Osteoblast (primary cell): ENCODE results near the gene ACTR2. TPM values are rescaled to one million over a fixed set of nuclear protein-coding genes. Genes with fewer than 3 reads are reported as not detected.
A peak's percentile ranks its signal among the peaks of the same experiment; 100 is the strongest.

ENCODE experiments used
- DNase-seq: peaks from one replicate; pipeline ENCODE4 v3.0.0; 2011; ENCODE audit warnings: low spot score, mixed read lengths; ENCODE audit not compliant: insufficient read length; ENCODE audit errors: missing footprints
- H2AFZ ChIP-seq: 2 replicates; pipeline ENCODE4 v1.6.0; 2011; ENCODE audit warnings: mild to moderate bottlenecking, low read length
- H3K27ac ChIP-seq: 2 replicates; pipeline ENCODE4 v1.5.1; 2011; ENCODE audit warnings: mild to moderate bottlenecking, low read depth, low read length, moderate library complexity
- H3K27me3 ChIP-seq: 2 replicates; pipeline ENCODE4 v1.6.0; 2012; ENCODE audit warnings: mild to moderate bottlenecking, control low read depth, inconsistent platforms, low read length, moderate library complexity; ENCODE audit not compliant: insufficient read depth
- H3K36me3 ChIP-seq: 2 replicates; pipeline ENCODE4 v1.5.1; 2011; ENCODE audit warnings: mild to moderate bottlenecking, low read length, control low read depth, moderate library complexity; ENCODE audit not compliant: insufficient read depth
- H3K4me1 ChIP-seq: 2 replicates; pipeline ENCODE4 v1.5.1; 2011; ENCODE audit warnings: mild to moderate bottlenecking, low read length, control low read depth, moderate library complexity; ENCODE audit not compliant: insufficient read depth
- H3K4me2 ChIP-seq: 2 replicates; pipeline ENCODE4 v1.6.0; 2011; ENCODE audit warnings: mild to moderate bottlenecking, low read length; ENCODE audit not compliant: insufficient read depth
- H3K4me3 ChIP-seq: fragments of 200-600 bp; sonication (generic); 3 replicates; pipeline ENCODE4 v1.5.1; 2012; ENCODE audit warnings: mild to moderate bottlenecking, low read length, inconsistent platforms; ENCODE audit not compliant: insufficient read depth
- H3K79me2 ChIP-seq: 2 replicates; pipeline ENCODE4 v1.6.0; 2012; ENCODE audit warnings: mild to moderate bottlenecking, low read length, control low read depth, inconsistent platforms; ENCODE audit not compliant: insufficient read depth
- H3K9me3 ChIP-seq: 2 replicates; pipeline ENCODE4 v1.5.1; 2011; ENCODE audit warnings: low read depth, low read length, control low read depth
- H4K20me1 ChIP-seq: 2 replicates; pipeline ENCODE4 v1.6.0; 2012; ENCODE audit warnings: mild to moderate bottlenecking, low read length, control low read depth; ENCODE audit not compliant: insufficient read depth
- CTCF ChIP-seq: IDR thresholded peaks from 2 replicates; pipeline ENCODE4 v1.5.1; 2011; ENCODE audit warnings: mild to moderate bottlenecking, low read depth, low read length, moderate library complexity; ENCODE audit errors: extremely low read depth
- total RNA-seq: library from RNA; depleted of rRNA; stranded (reverse); fragments of >200 nt; gene quantifications from 2 replicates; pipeline ENCODE4 v1.2.3, GENCODE V29; 2012

The ACTR2 gene
- total RNA-seq, 1 donor = 110 TPM

- no peak overlapping the region for H3K4me3 ChIP-seq
- TF ChIP-seq CTCF = no peak
- H3K4me1 ChIP-seq = peaks cover 18% of the 10 kb centered on the region
- no peak overlapping the region for H2AFZ ChIP-seq
- H4K20me1 ChIP-seq = peaks cover 13% of the 10 kb centered on the region
- H3K9me3 ChIP-seq = no peaks in the 10 kb centered on the region
- no peak overlapping the region for H3K4me2 ChIP-seq
- H3K36me3 ChIP-seq = peaks cover 10% of the 10 kb centered on the region
- no peaks in the 10 kb centered on the region for H3K27me3 ChIP-seq
- no peaks in the 10 kb centered on the region for H3K79me2 ChIP-seq
- no peak for DNase-seq
- H3K27ac ChIP-seq = no peak overlapping the region
Observed at GRCh38 chr2:65277118-65277517, 49.5 kb downstream of the ACTR2 start.

DNA sequence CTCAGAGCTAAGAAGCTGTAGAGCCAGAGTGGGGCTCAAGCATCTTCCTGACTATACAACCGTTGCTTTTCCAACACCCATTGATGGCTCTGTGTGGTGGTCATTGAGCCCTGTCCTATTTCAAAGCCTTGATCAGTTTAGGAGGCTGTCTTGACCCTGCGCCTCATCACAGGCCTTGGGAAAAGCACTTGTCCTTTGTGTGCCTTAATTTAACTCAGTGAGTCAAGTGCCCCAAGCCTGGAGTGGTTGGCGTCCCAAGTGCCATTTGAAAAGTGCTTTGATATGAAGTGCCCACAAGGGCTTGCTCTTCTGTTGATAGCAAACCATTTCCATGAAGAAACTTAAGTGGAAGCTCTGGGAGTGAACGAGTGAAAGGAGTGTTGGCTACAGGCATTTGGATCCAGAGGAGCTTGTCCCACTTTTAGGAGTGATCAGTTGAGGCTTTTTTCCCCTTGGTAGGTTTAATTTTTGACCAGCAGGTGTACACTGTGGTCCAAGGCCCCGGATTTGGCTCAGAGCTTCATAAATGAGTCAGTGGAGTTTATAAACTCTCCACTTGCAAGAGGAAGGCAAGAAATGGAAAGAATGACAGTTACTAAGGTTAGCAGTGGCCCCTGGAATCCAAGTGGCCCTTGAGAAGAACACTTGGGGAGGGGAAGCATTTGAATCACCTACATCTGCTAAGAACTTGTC, 50.3 kb downstream of the ACTR2 start:
- Histone ChIP-seq H3K79me2 (no peaks in the 10 kb centered on the region), H3K27ac (no peak overlapping the region), H4K20me1 (peaks cover 13% of the 10 kb centered on the region), H3K36me3 (peaks cover 3% of the 10 kb centered on the region), H3K27me3 (no peaks in the 10 kb centered on the region), H3K4me2 (peak overlapping the region; percentile 34), H3K4me3 (no peak overlapping the region), H2AFZ (no peak overlapping the region), H3K9me3 (no peaks in the 10 kb centered on the region), H3K4me1 (peaks cover 18% of the 10 kb centered on the region)
- peak; percentile 8 for TF ChIP-seq CTCF
- DNase-seq = no peak

- no peak overlapping the region for H3K4me3 ChIP-seq
- no peak for DNase-seq
Observed at GRCh38 chr2:65278531-65278981, 50.9 kb downstream of the ACTR2 start.

More at GRCh38 chr2:65278531-65278981, 50.9 kb downstream of the ACTR2 start:
- no peaks in the 10 kb centered on the region for H3K27me3 ChIP-seq
- H3K9me3 ChIP-seq = no peaks in the 10 kb centered on the region
- TF ChIP-seq CTCF = no peak
- H2AFZ ChIP-seq = no peak overlapping the region
- peaks cover 18% of the 10 kb centered on the region for H3K4me1 ChIP-seq
- H3K79me2 ChIP-seq = no peaks in the 10 kb centered on the region
- H3K36me3 ChIP-seq = peaks cover 3% of the 10 kb centered on the region
- peaks cover 13% of the 10 kb centered on the region for H4K20me1 ChIP-seq
- no peak overlapping the region for H3K27ac ChIP-seq
- H3K4me2 ChIP-seq = peak overlapping the region; percentile 34
